PFSK-1 (cell line): ENCODE results near the gene TFCP2L1.

ENCODE experiments used
- FOXP2 ChIP-seq: optimal IDR thresholded peaks from 2 replicates; pipeline ENCODE3; 2011; ENCODE audit warnings: borderline replicate concordance, control low read depth, inconsistent platforms; ENCODE audit not compliant: insufficient read depth; ENCODE audit errors: extremely low read length, extremely low read depth
- POLR2AphosphoS5 ChIP-seq: IDR thresholded peaks from 2 replicates; pipeline ENCODE4 v1.6.1; 2012; ENCODE audit warnings: low read depth, mild to moderate bottlenecking, control low read depth, low read length, moderate library complexity
- REST ChIP-seq, 2 experiments: IDR thresholded peaks; 2 replicates each; pipeline versions ENCODE4 v1.6.1 to v1.8.0; 2011 to 2012; ENCODE audit warnings: low read depth in 2 of 2, low read length in 2 of 2, control low read depth in 1 of 2, inconsistent platforms in 1 of 2, mild to moderate bottlenecking in 1 of 2, moderate library complexity in 1 of 2; ENCODE audit not compliant: insufficient read depth in 1 of 2
- SIN3A ChIP-seq: IDR thresholded peaks from 2 replicates; pipeline ENCODE4 v1.6.1; 2012; ENCODE audit warnings: mild to moderate bottlenecking, low read length, moderate library complexity, borderline replicate concordance; ENCODE audit not compliant: insufficient read depth
- TAF1 ChIP-seq: IDR thresholded peaks from 2 replicates; pipeline ENCODE4 v1.6.1; 2012; ENCODE audit warnings: low read length, control low read depth, borderline replicate concordance; ENCODE audit not compliant: insufficient read depth

TFCP2L1 gene

GRCh38 chr2:121316986-121317385 lies 32.0 kb upstream of the TFCP2L1 start:
- TF ChIP-seq TAF1 = no peak
- TF ChIP-seq REST (IDR thresholded peaks at IDR 0.05; ENCODE audit: insufficient read depth in 1 of 2, low read depth in 2 of 2, low read length in 2 of 2) = no peak
- no peak for TF ChIP-seq SIN3A
- TF ChIP-seq FOXP2 = no peak
- no peak for TF ChIP-seq POLR2AphosphoS5

GRCh38 chr2:121309801-121310200 lies 24.8 kb upstream of the TFCP2L1 start:
- no peak for TF ChIP-seq FOXP2

- TF ChIP-seq FOXP2 (no peak), TAF1 (no peak), REST (IDR thresholded peaks at IDR 0.05; ENCODE audit: insufficient read depth in 1 of 2, low read depth in 2 of 2, low read length in 2 of 2) (no peak), POLR2AphosphoS5 (no peak), SIN3A (no peak)
Observed at GRCh38 chr2:121309323-121309722, 24.3 kb upstream of the TFCP2L1 start.

GRCh38 chr2:121307048-121307447 lies 22.0 kb upstream of the TFCP2L1 start:
- TF ChIP-seq POLR2AphosphoS5 (no peak), TAF1 (no peak), FOXP2 (no peak), REST (IDR thresholded peaks at IDR 0.05; ENCODE audit: insufficient read depth in 1 of 2, low read depth in 2 of 2, low read length in 2 of 2) (no peak), SIN3A (no peak)

- no peak for TF ChIP-seq POLR2AphosphoS5
- TF ChIP-seq TAF1 = no peak
- TF ChIP-seq FOXP2 = no peak
- TF ChIP-seq SIN3A = no peak
- TF ChIP-seq REST (IDR thresholded peaks at IDR 0.05; ENCODE audit: insufficient read depth in 1 of 2, low read depth in 2 of 2, low read length in 2 of 2) = no peak
Observed at GRCh38 chr2:121304941-121305340, 19.9 kb upstream of the TFCP2L1 start.
